CD4-positive, alpha-beta T cell (primary cell): ENCODE data around the gene FBXW12. TPM values are rescaled to one million over a fixed set of nuclear protein-coding genes. Genes with fewer than 3 reads are reported as not detected.

Experiments used
- ATAC-seq: fragments of 200-7000 bp; cut with Tn5 transposase; one replicate; pipeline ENCODE4 v1.10.0; 2022; ENCODE audit warnings: mild to moderate bottlenecking; ENCODE audit not compliant: poor library complexity
- CTCF ChIA-PET: fragments of 350-600 bp; sonication (Branson Sonifier 250); formaldehyde crosslinking; loops from one replicate; lab custom pipeline; 2021; ENCODE audit warnings: antibody characterized with exemption, inconsistent platforms; lab: Charles Lee
- POLR2A ChIA-PET: fragments of 350-600 bp; sonication (Branson Sonifier 250); formaldehyde crosslinking; loops from one replicate; lab custom pipeline; 2021; ENCODE audit warnings: antibody characterized with exemption, inconsistent platforms; lab: Charles Lee
- DNase-seq, 14 experiments: peaks; one replicate each; pipeline ENCODE4 v3.0.0-alpha.2; 2013 to 2020; ENCODE audit warnings: mixed read lengths in 2 of 14
- H3K27ac ChIP-seq, 2 donors: one replicate each; pipeline versions ENCODE4 v1.5.1 to v1.7.0; 2013; ENCODE audit warnings: low read length in 2 of 2, low read depth in 1 of 2, mild to moderate bottlenecking in 1 of 2
- H3K27me3 ChIP-seq, 2 experiments: 1 replicate in 1 of 2; 2 replicates in 1 of 2; pipeline versions ENCODE4 v1.6.1 to v1.7.0; 2013; ENCODE audit warnings: low read length in 2 of 2, control low read depth in 1 of 2, mild to moderate bottlenecking in 1 of 2, moderate library complexity in 1 of 2; ENCODE audit not compliant: insufficient read depth in 2 of 2, control insufficient read depth in 1 of 2
- H3K36me3 ChIP-seq: one replicate; pipeline ENCODE4 v1.6.1; 2013; ENCODE audit warnings: low read length, control low read depth; ENCODE audit not compliant: insufficient read depth
- H3K4me1 ChIP-seq: one replicate; pipeline ENCODE4 v1.6.1; 2013; ENCODE audit warnings: low read length, control low read depth; ENCODE audit not compliant: insufficient read depth
- H3K4me3 ChIP-seq: one replicate; pipeline ENCODE4 v1.5.1; 2013; ENCODE audit warnings: mild to moderate bottlenecking, low read length, moderate library complexity
- H3K9me3 ChIP-seq, 2 experiments: 1 replicate in 1 of 2; 2 replicates in 1 of 2; pipeline versions ENCODE4 v1.6.1 to v1.7.0; 2013; ENCODE audit warnings: low read length in 2 of 2, mild to moderate bottlenecking in 2 of 2, control low read depth in 1 of 2, moderate library complexity in 1 of 2; ENCODE audit not compliant: control insufficient read depth in 1 of 2, insufficient read depth in 1 of 2
- H3K27ac Mint-ChIP-seq: one replicate; pipeline ENCODE4 v1.8.0; 2020; ENCODE audit warnings: mixed read lengths
- H3K27me3 Mint-ChIP-seq: one replicate; pipeline ENCODE4 v1.8.0; 2021; ENCODE audit warnings: mixed read lengths
- H3K36me3 Mint-ChIP-seq: one replicate; pipeline ENCODE4 v1.8.0; 2021; ENCODE audit warnings: low read depth, mixed read lengths
- H3K4me1 Mint-ChIP-seq: one replicate; pipeline ENCODE4 v1.8.0; 2021; ENCODE audit warnings: low read depth, mixed read lengths
- H3K4me3 Mint-ChIP-seq: one replicate; pipeline ENCODE4 v1.8.0; 2020; ENCODE audit warnings: mild to moderate bottlenecking, mixed read lengths
- H3K9me3 Mint-ChIP-seq: one replicate; pipeline ENCODE4 v1.8.0; 2020; ENCODE audit warnings: mixed read lengths
- CTCF ChIP-seq: fragments of 200-600 bp; IDR thresholded peaks from one replicate; pipeline ENCODE4 v1.8.0; 2022; ENCODE audit warnings: antibody characterized with exemption, mild to moderate bottlenecking
- intact Hi-C, 2 experiments: fragments of 100-400 bp; cut with DNase I in 1 of 2; cut with micrococcal nuclease in 1 of 2; formaldehyde crosslinking; loops; one replicate each; pipeline versions ENCODE4 v1.15.1 to v1.9.0; 2023 to 2025; cut with DNase I, micrococcal nuclease
- total RNA-seq, 174 experiments: library from RNA in 2 of 174; stranded (reverse) in 2 of 174; gene quantifications; one replicate each; pipeline ENCODE4 v1.2.3 and lab custom pipeline; 2021 to 2026

Gene FBXW12
- total RNA-seq, 2 experiments from 2014 or later, result not detected

GRCh38 chr3:48356419-48356818 lies 15.6 kb upstream of the FBXW12 start:
- H3K4me1 ChIP-seq, result no peaks in the 10 kb centered on the region

GRCh38 chr3:48361928-48362327 lies 10.1 kb upstream of the FBXW12 start:
- peaks cover 14% of the 10 kb centered on the region for H3K27me3 Mint-ChIP-seq
- H3K36me3 ChIP-seq, result no peaks in the 10 kb centered on the region
- H3K4me3 ChIP-seq, result no peak overlapping the region
- no peak overlapping the region for H3K27ac Mint-ChIP-seq
- ChIA-PET CTCF (no interaction called here), POLR2A (no interaction called here)
- H3K4me3 Mint-ChIP-seq, result no peak overlapping the region
- H3K4me1 Mint-ChIP-seq, result no peaks in the 10 kb centered on the region
- peaks cover 11% of the 10 kb centered on the region for H3K9me3 Mint-ChIP-seq
- peaks cover 0 to 8% of the 10 kb centered on the region in 2 experiments for H3K27me3 ChIP-seq
- intact Hi-C loops, result no loop called here
- TF ChIP-seq CTCF, result no peak
- DNase-seq (no peak), ATAC-seq (no peak)
- H3K4me1 ChIP-seq, result no peaks in the 10 kb centered on the region
- no peaks in the 10 kb centered on the region for H3K36me3 Mint-ChIP-seq
- H3K27ac ChIP-seq, result no peak overlapping the region
- H3K9me3 ChIP-seq, result peaks cover 0 to 10% of the 10 kb centered on the region in 2 experiments

More at GRCh38 chr3:48356419-48356818, 15.6 kb upstream of the FBXW12 start:
- ATAC-seq (no peak), DNase-seq (no peak)
- TF ChIP-seq CTCF, result no peak
- ChIA-PET CTCF (no interaction called here), POLR2A (no interaction called here)
- H3K27me3 ChIP-seq, result peaks cover 6 to 8% of the 10 kb centered on the region in 2 experiments
- peaks cover 7% of the 10 kb centered on the region for H3K9me3 Mint-ChIP-seq
- H3K4me1 Mint-ChIP-seq, result no peaks in the 10 kb centered on the region
- H3K36me3 ChIP-seq, result no peaks in the 10 kb centered on the region
- no peaks in the 10 kb centered on the region for H3K36me3 Mint-ChIP-seq
- H3K4me3 Mint-ChIP-seq, result no peak overlapping the region
- peaks cover 0 to 10% of the 10 kb centered on the region in 2 experiments for H3K9me3 ChIP-seq
- H3K27ac Mint-ChIP-seq, result no peak overlapping the region
- no peak overlapping the region for H3K4me3 ChIP-seq
- H3K27ac ChIP-seq, result no peak overlapping the region
- peaks cover 45% of the 10 kb centered on the region for H3K27me3 Mint-ChIP-seq
- intact Hi-C loops, result no loop called here

- no peak for ATAC-seq
- H3K9me3 Mint-ChIP-seq, result peaks cover 9% of the 10 kb centered on the region
- Histone ChIP-seq H3K4me3 (no peak overlapping the region), H3K4me1 (no peaks in the 10 kb centered on the region), H3K9me3 (no peaks in the 10 kb centered on the region), H3K27me3 (no peaks in the 10 kb centered on the region), H3K36me3 (no peaks in the 10 kb centered on the region), H3K27ac (no peak overlapping the region)
- intact Hi-C loops, result no loop called here
- DNase-seq, result no peak
- TF ChIP-seq CTCF, result no peak
- no peaks in the 10 kb centered on the region for H3K4me1 Mint-ChIP-seq
- H3K27ac Mint-ChIP-seq, result no peak overlapping the region
- no peak overlapping the region for H3K4me3 Mint-ChIP-seq
- H3K27me3 Mint-ChIP-seq, result peaks cover under 1% of the 10 kb centered on the region
- POLR2A ChIA-PET, result no interaction called here
- CTCF ChIA-PET, result interaction anchor here (0.6 kb wide), 1 partner anchor 92 kb away, joined by 3 read pairs; no protein-coding TSS in a partner anchor
- no peaks in the 10 kb centered on the region for H3K36me3 Mint-ChIP-seq
Measured at GRCh38 chr3:48364840-48365239, 7.2 kb upstream of the FBXW12 start.
